Naive B cell (primary cell): ENCODE measurements around the gene MYO18A. TPM values are rescaled to one million over a fixed set of nuclear protein-coding genes. Genes with fewer than 3 reads are reported as not detected.

Experiments used
- ATAC-seq, 2 donors: fragments of 150-1000 bp; cut with Tn5 transposase; 2 replicates each; pipeline ENCODE4 v1.10.0; 2021; ENCODE audit warnings: low read depth in 2 of 2, mild to moderate bottlenecking in 2 of 2, moderate library complexity in 2 of 2
- DNase-seq: peaks from one replicate; pipeline ENCODE4 v3.0.0; 2022
- H3K27ac Mint-ChIP-seq, 6 donors: one replicate each; pipeline ENCODE4 v1.8.0; 2020 to 2022; ENCODE audit warnings: mild to moderate bottlenecking in 6 of 6, mixed read lengths in 6 of 6, moderate library complexity in 5 of 6, inconsistent platforms in 2 of 6
- H3K27me3 Mint-ChIP-seq, 3 donors: one replicate each; pipeline ENCODE4 v1.8.0; 2021 to 2022; ENCODE audit warnings: mixed read lengths in 3 of 3, mild to moderate bottlenecking in 1 of 3
- H3K36me3 Mint-ChIP-seq, 2 donors: one replicate each; pipeline ENCODE4 v1.8.0; 2020 to 2022; ENCODE audit warnings: mixed read lengths in 2 of 2, inconsistent platforms in 1 of 2, mild to moderate bottlenecking in 1 of 2
- H3K4me1 Mint-ChIP-seq, 3 donors: one replicate each; pipeline ENCODE4 v1.8.0; 2020 to 2022; ENCODE audit warnings: mixed read lengths in 3 of 3, inconsistent platforms in 1 of 3, mild to moderate bottlenecking in 1 of 3, moderate library complexity in 1 of 3
- H3K4me3 Mint-ChIP-seq, 8 donors: one replicate each; pipeline ENCODE4 v1.8.0; 2020 to 2022; ENCODE audit warnings: mild to moderate bottlenecking in 8 of 8, mixed read lengths in 8 of 8, moderate library complexity in 8 of 8, inconsistent platforms in 2 of 8
- H3K9me3 Mint-ChIP-seq, 7 donors: one replicate each; pipeline ENCODE4 v1.8.0; 2020 to 2022; ENCODE audit warnings: mixed read lengths in 7 of 7, mild to moderate bottlenecking in 5 of 7, inconsistent platforms in 2 of 7, moderate library complexity in 1 of 7
- polyA plus RNA-seq, 6 donors: library from polyadenylated mRNA; unstranded; fragments of 300-500 nt; fragmentation: Illumina TruSeq; gene quantifications; one replicate each; pipeline ENCODE4 v1.2.3, GENCODE V29; 2021; ENCODE audit warnings: low read depth in 6 of 6

MYO18A gene
- polyA plus RNA-seq, 6 donors from 2014 or later: 5.1 to 51.6 (median 17.0) TPM

DNA sequence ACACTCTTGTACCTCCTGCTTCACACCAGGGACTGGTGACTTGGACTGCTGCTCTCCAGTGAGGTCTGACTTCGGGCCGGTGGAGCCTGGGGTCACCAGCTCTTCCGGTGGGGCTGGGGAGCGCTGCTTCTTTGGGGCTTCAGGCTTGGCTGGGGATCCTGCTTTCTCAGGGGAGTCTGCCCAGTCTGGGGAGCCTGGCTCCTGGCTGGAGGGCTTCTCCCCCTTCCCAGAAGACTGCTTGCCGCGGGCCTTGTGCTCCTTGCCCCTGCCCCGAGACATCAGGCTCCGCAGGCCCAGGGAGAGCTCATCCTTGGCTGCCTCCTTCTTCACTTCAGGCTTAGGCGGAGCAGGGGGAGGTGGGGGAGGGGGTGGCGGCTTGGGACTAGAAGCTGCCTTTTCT is 52.4 kb downstream of the MYO18A start:
- Mint-ChIP-seq H3K4me3 (no peak overlapping the region), H3K27me3 (no peaks in the 10 kb centered on the region), H3K27ac (no peak overlapping the region), H3K4me1 (peaks cover 19 to 47% (median 28%) of the 10 kb centered on the region in 3 donors), H3K9me3 (no peaks in the 10 kb centered on the region), H3K36me3 (peaks cover 0 to 7% of the 10 kb centered on the region in 2 donors)
- DNase-seq: no peak
- no peak for ATAC-seq

DNA sequence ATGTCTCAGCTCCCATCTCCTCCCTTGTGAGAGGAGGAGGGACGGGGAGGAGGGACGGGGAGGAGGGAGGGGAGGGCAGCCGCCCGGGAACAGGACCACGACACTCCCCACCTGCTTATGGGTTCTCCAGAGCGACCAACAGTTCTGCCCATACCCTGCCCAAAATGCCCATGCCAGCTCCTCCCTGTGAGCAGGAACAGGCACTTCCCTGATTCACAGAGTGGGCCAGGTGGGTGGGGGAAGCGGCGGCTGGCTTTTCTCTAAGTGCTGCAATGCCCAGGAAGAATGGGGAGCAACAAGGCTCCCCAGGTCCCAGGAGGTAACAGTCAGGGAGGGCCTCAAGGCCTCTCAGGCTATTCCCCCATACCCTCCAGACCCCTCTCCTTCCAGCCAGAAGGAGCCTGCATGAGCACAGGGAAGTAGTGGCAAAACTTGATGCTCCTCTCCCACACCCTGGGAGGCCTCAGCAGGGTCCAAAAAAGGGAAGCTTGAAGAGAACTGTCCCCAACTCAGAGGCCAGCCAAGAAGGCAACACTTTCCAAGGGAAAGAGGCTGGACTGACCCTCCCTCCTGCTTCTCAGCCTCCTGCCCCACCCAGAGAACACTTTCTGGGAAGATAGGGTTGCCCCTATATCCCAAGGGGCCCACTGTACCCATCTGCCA is 53.8 kb downstream of the MYO18A start:
- Mint-ChIP-seq H3K27ac (peak overlapping the region in 3 of 6 donors; percentile 12 to 32 (median 31)), H3K4me1 (peaks cover 18 to 33% (median 25%) of the 10 kb centered on the region in 3 donors), H3K4me3 (no peak overlapping the region), H3K9me3 (no peaks in the 10 kb centered on the region), H3K27me3 (no peaks in the 10 kb centered on the region), H3K36me3 (peaks cover 0 to 7% of the 10 kb centered on the region in 2 donors)
- ATAC-seq (no peak), DNase-seq (no peak)

DNA sequence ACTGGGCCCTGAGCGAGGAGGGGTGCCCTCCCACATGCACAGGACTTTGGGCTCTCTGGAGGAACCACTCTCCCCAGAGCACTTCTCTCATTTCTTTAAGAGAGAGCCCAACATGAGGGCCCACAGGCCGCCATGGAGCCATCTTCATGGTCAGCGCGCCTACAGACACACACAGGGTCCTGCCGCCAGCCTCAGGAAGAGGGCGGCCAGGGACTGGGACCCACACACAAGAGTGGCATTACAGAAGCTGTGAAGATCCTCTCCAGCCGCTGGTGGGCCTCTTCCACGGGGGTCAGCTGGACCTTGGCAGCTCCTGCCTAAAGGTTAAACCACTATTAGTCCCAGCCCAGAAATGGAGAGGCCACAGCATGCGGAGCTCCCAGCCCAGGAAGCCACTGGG is 54.5 kb downstream of the MYO18A start:
- no peak overlapping the region for H3K4me3 Mint-ChIP-seq
- H3K4me1 Mint-ChIP-seq: peaks cover 17 to 25% (median 20%) of the 10 kb centered on the region in 3 donors
- no peak for ATAC-seq
- no peaks in the 10 kb centered on the region for H3K27me3 Mint-ChIP-seq
- H3K27ac Mint-ChIP-seq: no peak overlapping the region
- peaks cover 0 to 7% of the 10 kb centered on the region in 2 donors for H3K36me3 Mint-ChIP-seq
- no peak for DNase-seq
- H3K9me3 Mint-ChIP-seq: no peaks in the 10 kb centered on the region

DNA sequence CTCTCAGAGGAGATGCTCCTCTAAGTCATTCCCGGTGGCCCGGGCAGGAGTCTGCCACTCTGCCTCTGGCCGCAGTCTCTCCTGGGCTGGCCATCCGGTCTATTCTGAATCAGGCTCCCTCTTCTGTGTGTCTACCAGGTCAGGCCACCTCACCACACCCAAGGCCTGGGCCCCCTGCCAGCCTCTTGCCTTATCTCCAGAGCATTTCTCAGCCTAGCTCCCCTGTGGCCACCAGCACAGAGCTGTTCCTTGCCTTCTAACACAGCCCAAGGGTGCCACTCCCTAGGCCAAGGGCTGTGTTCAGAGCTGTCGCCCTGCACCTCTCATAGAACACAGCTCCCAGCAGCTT is 55.3 kb downstream of the MYO18A start:
- peak overlapping the region in 3 of 6 donors; percentile 11 to 68 (median 56) for H3K27ac Mint-ChIP-seq
- ATAC-seq: no peak

DNA sequence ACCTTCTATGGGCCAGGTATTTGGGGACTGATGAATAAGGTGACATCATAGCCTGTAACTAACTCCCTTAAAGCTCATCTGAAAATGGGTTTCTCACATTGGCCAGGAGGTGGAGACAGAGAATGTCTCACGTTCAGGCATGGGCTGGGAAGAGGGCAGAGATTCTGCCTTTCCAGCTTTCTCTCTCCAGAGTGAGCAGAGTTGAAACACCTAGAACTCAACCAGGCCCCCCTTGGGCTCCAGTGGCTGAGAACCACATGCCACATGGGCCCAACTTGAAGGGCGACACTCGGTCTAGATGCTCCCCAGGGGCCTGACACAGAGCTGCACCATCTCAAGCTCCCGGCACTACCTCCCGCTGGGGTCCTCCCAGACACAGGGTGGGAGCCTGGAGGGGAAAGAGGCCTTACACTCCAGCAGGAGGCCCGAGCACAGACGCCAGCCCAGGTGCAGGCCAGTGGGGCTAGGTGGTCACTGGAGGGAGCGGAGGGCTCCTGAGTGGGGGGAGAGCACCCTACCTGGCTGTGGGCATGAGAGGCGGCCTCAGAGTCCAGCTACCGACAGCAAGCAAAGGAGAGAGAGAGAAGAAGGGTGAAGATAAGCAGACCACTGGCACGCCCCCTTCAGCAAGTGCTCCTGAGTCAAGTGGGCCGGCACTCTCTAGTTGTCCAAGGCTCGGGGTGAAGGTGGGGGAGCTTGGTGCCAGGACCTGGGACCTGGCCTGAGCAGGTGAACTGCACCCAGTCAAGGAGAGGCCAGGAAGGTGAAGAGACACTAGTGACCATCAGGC is 55.9 kb downstream of the MYO18A start:
- no peak overlapping the region for H3K4me3 Mint-ChIP-seq
- peak; percentile 32 for DNase-seq
- peaks cover 14 to 23% (median 18%) of the 10 kb centered on the region in 3 donors for H3K4me1 Mint-ChIP-seq
- peaks cover 0 to 7% of the 10 kb centered on the region in 2 donors for H3K36me3 Mint-ChIP-seq
- no peaks in the 10 kb centered on the region for H3K27me3 Mint-ChIP-seq
- ATAC-seq: peak; percentile 89 to 95
- no peaks in the 10 kb centered on the region for H3K9me3 Mint-ChIP-seq
- H3K27ac Mint-ChIP-seq: peak overlapping the region in 1 of 6 donors; percentile 11

More for the DNA sequence above, 55.3 kb downstream of the MYO18A start:
- Mint-ChIP-seq H3K36me3 (peaks cover 0 to 7% of the 10 kb centered on the region in 2 donors), H3K9me3 (no peaks in the 10 kb centered on the region), H3K27me3 (no peaks in the 10 kb centered on the region), H3K4me3 (no peak overlapping the region), H3K4me1 (peaks cover 14 to 23% (median 18%) of the 10 kb centered on the region in 3 donors)
- DNase-seq: no peak

DNA sequence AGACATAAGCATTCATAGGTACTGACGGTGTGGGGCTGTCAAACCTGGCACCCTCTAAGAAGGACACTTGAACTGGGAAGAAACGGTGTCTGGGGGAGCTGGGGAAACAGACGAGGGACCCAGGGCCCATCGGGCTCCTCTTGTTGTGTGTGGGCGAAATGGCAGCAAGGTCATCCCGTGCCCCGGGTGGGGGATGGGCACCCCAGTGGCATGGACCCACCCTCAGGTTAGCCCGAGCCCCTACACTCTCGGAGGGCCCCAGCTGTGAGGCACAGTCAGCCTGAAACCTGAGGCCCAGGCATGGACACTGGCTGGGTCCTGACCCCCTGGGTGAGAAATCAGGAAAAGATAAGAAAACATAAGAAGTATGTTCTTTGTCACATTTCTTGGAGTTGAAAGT is 57.1 kb downstream of the MYO18A start:
- H3K27me3 Mint-ChIP-seq: no peaks in the 10 kb centered on the region
- no peak overlapping the region for H3K4me3 Mint-ChIP-seq
- H3K36me3 Mint-ChIP-seq: peaks cover 0 to 7% of the 10 kb centered on the region in 2 donors
- ATAC-seq (no peak), DNase-seq (no peak)
- H3K4me1 Mint-ChIP-seq: peaks cover 10 to 19% (median 13%) of the 10 kb centered on the region in 3 donors
- H3K27ac Mint-ChIP-seq: peak overlapping the region in 1 of 6 donors; percentile 63
- no peaks in the 10 kb centered on the region for H3K9me3 Mint-ChIP-seq

DNA sequence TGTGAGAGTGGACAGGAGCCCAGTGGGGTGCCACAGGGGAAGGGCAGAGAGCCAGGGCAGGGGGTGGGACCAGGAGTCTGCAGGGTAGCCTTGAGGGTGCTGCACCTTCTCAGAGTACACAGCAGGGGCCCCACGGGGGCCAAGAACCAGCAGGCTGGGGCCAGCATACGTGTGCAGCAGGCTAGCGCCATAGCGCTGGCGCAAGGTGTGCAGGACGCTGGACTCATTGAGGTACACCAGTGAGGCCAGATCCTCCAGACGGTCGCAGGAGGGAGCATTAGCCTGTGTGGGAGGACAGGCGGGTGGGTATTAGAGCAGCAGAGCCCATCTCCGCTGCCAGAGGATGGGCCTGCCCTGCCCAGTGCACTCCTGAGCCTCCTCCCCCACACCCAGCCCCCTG is 58.8 kb downstream of the MYO18A start:
- Mint-ChIP-seq H3K9me3 (no peaks in the 10 kb centered on the region), H3K4me3 (no peak overlapping the region), H3K36me3 (peaks cover 0 to 7% of the 10 kb centered on the region in 2 donors), H3K27me3 (no peaks in the 10 kb centered on the region), H3K4me1 (peaks cover 12 to 26% (median 14%) of the 10 kb centered on the region in 3 donors), H3K27ac (no peak overlapping the region)
- ATAC-seq (no peak), DNase-seq (no peak)

DNA sequence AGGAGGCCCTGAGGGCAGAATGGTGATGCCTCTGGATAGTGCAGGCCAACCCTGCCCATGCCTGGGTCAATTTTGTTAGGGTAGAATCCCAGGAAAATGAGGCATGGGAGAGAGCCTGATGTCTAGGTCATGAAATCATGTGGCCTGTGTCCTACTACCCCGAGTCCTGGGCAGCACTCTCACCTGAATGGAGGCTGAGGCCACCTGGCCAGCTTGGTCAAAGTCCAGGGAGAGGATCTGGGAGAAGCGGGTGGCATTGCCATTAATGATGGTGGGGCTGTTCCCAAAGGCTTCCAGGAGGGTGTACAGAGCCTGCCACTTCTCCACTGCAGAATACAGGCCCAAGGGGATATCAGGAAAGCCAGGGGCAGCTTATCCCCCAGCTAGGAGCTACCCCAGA is 59.8 kb downstream of the MYO18A start:
- DNase-seq: no peak

DNA sequence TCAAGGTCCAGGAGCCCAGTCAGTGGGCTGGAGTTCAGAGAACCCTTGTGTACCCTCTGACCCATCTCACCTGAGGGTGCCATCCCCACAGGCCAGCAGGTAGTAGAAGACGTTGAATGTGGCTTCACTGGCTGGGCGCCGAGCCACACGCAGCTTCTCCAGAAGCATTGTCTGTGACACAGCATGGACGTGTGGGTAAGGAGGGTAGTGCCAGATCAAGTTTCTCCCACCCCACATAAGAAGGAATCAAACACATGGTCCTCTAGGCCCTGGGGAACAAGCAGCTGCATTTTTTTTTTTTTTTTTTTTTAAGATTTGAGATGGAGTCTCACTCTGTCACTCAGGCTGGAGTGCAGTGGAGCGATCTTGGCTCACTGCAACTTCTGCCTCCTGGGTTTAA is 60.9 kb downstream of the MYO18A start:
- Mint-ChIP-seq H3K36me3 (peaks cover 0 to 11% of the 10 kb centered on the region in 2 donors), H3K9me3 (no peaks in the 10 kb centered on the region), H3K27me3 (no peaks in the 10 kb centered on the region)

More for the DNA sequence above, 59.8 kb downstream of the MYO18A start:
- Mint-ChIP-seq H3K27ac (peak overlapping the region in 1 of 6 donors; percentile 39), H3K27me3 (no peaks in the 10 kb centered on the region), H3K9me3 (no peaks in the 10 kb centered on the region), H3K36me3 (peaks cover 0 to 7% of the 10 kb centered on the region in 2 donors), H3K4me3 (no peak overlapping the region), H3K4me1 (peaks cover 12 to 27% (median 14%) of the 10 kb centered on the region in 3 donors)
- no peak for ATAC-seq

DNA sequence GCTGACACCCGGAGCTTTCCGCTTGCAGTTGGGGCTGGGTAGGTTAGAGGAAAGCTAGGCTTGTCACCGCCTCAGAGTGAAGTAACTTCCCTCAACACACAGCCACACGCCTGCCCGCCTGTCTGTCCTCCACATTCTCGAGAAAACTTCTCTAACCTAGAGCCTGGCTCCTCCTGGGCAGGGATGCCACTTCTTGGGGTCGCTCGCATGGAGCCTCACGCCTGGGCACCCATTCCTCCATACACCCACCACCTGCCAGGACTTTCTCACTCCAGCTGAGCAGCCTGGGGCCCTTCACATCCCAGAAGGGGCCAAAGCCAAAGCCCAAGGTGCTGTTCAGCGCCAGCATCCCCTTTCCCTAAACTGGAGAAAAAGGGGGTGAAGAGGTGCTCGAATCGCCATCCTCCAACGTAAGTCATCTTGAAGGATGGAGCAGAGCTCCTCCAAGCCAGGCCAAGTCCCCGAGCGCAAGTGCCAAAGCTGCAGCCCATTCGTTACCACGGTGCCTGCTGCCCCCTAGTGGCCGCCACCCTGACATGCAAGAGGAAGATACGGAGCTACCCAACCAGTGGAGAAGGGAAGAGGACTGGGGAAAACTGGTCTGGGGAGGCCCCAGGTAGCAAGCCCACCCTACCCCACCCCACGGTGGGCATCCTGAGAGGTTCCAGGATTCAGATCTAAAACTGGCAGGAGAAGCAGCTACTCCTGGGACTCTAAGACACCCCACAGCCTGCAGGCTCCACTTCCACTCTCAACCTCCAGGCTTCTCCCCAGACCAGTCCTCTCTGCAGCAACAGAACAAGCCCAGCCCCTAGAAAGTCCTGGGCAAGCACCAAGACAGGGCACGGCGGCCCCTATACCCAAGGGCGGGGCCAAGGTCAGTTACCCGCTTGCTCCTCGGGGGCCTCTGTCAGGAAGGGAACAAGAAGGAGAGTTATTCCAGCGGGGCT is 63.1 kb downstream of the MYO18A start:
- Mint-ChIP-seq H3K36me3 (peaks cover 0 to 14% of the 10 kb centered on the region in 2 donors), H3K27me3 (no peaks in the 10 kb centered on the region), H3K9me3 (no peaks in the 10 kb centered on the region), H3K27ac (peak overlapping the region in 1 of 6 donors; percentile 26), H3K4me3 (no peak overlapping the region), H3K4me1 (peaks cover 6 to 17% (median 12%) of the 10 kb centered on the region in 3 donors)
- DNase-seq: peak; percentile 57
- ATAC-seq: peak; percentile 63 to 67

More for the DNA sequence above, 60.9 kb downstream of the MYO18A start:
- DNase-seq (no peak), ATAC-seq (no peak)
- H3K27ac Mint-ChIP-seq: peak overlapping the region in 1 of 6 donors; percentile 19
- H3K4me3 Mint-ChIP-seq: no peak overlapping the region
- peaks cover 6 to 16% (median 9%) of the 10 kb centered on the region in 3 donors for H3K4me1 Mint-ChIP-seq

DNA sequence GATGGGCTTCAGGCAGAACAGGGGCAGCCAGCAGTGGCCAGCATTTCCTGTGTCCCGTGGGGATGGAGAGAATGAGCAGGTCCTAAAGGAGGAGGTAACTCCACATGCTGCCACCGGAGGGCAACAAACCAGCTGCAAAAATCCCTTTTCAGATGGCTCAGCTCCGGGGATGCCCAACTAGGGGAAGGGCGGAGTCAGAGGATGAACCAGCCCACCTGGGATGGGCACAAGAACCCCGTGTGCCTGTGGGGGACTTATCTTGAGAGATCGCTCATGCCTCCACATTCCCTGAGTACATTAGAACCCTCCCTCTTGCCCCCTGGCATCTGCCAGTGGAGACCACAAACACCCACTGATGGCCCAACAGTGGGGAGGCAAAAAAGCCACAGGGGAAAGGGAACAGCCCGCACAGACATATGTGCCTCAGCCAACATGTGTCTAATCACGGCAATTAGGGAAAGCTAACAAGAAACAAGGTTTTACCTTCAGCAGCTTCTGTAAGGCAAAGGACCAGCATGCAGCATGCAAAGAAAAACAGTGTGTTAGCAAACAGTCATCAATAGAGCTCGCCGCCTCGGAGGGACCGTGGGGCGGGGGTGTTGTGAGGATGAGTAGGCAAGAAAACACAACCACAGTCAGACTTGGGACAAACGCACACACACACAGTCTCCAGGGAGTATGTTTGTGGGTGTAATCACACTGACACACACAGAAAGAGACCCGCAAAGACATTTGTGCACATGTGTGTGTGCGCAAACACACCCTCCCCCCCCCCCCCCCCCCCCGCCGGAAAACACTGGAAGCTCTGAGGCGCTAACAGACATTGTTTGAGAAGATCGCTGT is 64.0 kb downstream of the MYO18A start:
- ATAC-seq: peak in 1 of 2 donors; percentile 44
- Mint-ChIP-seq H3K36me3 (peaks cover 0 to 14% of the 10 kb centered on the region in 2 donors), H3K9me3 (no peaks in the 10 kb centered on the region), H3K27me3 (no peaks in the 10 kb centered on the region), H3K27ac (peak overlapping the region in 2 of 6 donors; percentile 38 to 71), H3K4me3 (no peak overlapping the region), H3K4me1 (peaks cover 2 to 17% (median 9%) of the 10 kb centered on the region in 3 donors)
- DNase-seq: no peak

DNA sequence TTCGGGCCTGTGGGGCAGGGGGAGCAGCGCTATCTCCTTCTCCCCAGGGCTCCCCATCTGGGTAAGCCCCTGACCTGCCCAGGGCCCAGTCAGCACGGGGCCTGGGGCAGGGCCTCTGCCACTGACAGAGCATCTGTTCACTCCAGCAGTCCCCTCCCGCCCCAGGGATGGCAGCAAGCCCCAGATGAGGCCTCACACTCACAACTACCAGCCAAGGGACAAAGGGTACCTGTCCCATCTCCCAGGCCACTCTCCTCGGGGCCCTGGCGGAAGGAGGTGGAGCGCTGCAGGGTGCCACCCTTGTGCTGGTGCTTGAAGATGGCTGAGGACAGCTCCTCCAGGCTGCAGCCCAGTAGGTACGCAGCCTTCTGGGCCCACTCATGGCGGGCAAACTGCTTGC is 64.8 kb downstream of the MYO18A start:
- peaks cover 0 to 14% of the 10 kb centered on the region in 2 donors for H3K36me3 Mint-ChIP-seq
- no peaks in the 10 kb centered on the region for H3K9me3 Mint-ChIP-seq
- H3K4me1 Mint-ChIP-seq: peaks cover 2 to 17% (median 9%) of the 10 kb centered on the region in 3 donors
- H3K27me3 Mint-ChIP-seq: no peaks in the 10 kb centered on the region
- H3K4me3 Mint-ChIP-seq: no peak overlapping the region
- DNase-seq: no peak
- no peak overlapping the region for H3K27ac Mint-ChIP-seq
- no peak for ATAC-seq
